GM18498 (cell line): ENCODE results near the gene HEATR3.

Experiments used
- ATAC-seq: cut with Tn5 transposase; IDR thresholded peaks from one replicate; pipeline ENCODE4 v1.9.1; 2021; ENCODE audit warnings: mild to moderate bottlenecking, moderate library complexity; ENCODE audit not compliant: unreplicated experiment

The HEATR3 gene, protein sequence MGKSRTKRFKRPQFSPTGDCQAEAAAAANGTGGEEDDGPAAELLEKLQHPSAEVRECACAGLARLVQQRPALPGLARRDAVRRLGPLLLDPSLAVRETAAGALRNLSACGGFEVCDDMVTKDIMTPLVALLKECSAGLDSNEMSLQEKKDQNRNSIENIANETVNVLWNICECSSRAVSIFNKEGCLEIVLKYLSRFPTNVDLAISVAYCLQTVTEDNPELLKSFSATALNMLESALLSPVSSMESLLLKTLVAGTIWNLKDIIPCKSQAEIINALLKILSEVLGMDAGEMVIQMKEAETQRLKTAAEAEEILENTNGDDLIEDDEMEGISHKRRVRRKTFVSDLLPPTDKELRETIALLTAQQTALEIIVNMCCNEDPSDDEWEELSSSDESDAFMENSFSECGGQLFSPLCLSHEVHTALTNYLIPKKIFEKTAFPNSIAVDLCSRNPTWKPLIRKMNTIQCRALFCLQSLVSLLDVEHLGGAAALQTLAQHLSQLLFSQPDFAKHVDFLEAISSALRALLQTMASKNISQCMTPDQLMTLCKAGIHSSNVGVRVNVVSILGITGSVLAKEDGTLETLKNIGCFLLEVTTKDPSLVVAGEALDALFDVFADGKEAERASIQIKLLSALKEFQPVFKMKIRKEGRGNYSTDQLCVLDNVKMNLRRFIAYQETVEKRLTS

DNA sequence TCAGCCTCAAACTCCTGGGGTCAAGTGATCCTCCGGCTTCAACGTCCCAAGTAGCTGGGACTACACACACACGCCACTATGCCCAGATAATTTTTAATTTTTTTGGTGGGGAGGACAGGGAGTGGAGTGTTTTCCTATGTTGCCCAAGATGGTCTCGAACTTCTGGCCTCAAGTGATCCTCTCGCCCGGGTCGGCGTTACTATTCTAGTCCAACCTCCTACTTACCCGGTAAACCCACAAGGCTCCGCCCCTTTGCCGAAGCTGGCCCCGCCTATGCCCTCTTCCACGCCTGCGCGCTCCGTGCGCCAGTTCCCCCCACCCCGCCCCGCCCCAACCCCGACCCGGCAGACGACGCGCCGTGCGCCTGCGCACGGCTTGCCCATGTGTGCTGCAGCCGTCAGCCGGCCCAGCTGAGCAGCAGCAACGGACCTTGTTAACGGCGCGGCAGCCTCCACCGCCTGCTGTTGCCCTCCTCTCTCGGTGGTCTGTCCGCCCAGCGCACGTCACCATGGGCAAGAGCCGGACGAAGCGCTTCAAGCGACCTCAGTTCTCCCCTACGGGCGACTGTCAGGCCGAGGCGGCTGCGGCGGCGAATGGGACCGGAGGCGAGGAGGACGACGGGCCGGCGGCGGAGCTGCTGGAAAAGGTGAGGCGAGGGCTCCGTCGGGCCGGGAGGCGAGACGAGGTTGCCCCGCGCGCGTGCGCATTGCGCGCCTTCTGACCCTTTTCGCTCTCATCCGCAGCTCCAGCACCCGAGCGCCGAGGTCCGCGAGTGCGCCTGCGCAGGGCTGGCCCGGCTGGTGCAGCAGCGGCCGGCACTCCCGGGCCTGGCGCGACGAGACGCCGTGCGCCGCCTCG lies at the start of gene HEATR3:
Gene HEATR3, plus strand, starts transcription at position 347 of the 858 bp plus-strand sequence. Its CDS starts 162 bp downstream, at position 509.
- peak; percentile 86 for ATAC-seq

DNA sequence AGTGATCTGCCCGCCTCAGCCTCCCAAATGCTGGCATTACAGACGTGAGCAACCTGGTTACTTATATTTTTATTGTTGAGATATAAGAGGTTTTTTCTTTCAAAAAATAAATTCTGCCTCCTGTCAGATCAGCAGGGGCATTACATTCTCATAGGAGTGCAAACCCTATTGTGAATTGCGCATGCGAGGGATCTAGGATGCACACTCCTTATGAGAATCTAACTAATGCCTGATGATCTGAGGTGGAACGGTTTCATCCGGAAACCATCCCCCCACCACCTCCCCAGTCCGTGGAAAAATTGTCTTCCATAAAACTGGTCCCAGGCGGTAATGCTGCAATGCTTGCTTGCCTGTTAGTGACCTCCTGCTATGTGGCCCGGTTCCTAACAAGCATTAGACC lies 48.2 kb upstream of the HEATR3 start:
- no peak for ATAC-seq

DNA sequence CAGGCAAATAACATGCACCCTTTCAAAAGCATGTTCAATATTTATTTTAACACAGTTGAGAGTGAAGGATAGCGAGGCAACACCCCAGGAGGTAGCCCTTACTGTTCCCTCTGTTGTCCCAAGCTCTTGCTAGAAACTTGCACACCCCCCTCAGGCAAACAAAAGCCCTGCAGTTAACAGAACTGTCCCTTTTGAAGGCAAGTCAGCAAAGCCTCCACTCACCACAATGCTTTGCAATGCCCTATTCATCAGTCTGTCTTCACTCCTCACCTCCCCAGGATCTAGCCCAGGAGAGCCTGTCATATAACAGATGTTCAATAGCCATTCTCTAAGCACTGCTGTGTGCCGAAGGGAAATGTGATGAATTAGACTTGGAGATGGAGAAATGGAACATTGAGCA lies 44.2 kb upstream of the HEATR3 start:
- no peak for ATAC-seq

DNA sequence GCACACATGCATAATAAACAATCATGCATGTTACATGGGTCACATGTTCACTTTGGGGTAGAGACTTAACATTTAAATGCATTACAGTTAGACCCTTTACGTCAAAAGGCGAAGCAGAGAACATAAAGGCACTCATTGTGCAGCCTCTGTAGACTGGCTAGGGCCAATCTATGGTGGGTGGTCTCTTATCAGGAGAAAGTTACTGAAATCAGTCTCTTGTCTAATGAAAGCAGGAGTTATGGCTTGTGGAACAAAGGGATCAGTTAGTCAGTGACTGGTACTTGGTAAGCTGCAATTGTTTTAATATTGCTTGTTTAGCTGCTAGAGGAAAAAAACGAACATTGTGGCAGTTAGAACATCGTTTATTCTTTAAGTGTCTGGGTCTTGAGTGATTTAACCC lies 42.1 kb upstream of the HEATR3 start:
- no peak for ATAC-seq

DNA sequence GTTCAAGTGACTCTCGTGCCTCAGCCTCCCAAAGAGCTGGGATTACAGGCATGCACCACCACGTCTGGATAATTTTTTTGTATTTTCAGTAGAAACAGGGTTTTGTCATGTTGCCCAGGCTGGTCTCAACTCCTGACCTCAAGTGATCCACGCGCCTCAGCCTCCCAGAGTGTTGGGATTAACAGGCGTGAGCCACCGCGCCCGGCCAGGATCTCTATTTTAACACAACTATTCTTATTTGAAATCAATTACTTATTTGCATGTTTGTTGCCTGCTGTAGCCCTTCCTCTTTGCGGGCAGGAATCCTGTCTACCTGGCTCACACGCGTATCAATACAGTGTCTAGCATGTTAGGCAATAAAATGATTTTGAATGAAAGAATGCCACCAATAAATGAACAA lies 41.6 kb upstream of the HEATR3 start:
- no peak for ATAC-seq

DNA sequence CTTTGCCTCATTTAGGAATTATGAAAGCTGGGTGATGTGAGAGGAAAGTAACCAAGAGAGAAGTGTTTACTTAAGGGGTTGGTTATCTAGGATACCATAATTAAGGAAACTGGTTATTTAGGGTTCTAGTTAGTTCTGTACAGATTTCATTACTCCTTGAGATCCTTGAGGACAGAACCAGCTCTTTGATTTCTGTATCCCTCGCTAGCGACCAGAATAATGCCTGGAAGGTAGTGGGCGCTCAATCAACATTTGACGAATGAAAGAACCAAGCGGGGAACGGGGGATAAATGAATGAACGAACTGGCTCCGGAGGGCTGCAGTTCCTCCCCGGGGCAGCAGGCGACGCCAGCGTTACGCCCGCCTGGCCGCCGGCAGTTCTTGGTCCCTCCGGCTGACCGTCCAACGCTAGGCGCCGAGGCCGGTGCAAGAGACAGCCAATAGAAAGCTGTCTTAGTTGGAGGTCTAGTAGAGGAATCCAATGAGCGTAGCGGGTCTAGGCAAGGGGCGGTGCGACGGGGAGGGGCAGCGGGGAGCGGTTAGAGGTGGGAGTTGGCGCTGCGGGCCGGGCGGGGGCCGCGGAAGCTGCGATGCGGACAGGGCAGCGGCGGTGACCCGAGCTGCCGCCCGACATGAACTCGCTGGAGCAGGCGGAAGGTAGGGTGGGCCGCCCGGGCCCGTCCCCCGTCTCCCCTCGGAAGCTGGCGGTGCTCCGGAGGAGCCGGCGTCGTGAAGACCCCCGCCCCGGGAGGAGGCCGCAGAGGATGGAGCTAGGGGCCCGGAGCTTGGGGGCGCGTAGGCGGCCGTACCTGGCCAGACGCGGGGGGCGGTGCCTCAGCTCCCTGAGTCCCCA lies 40.9 kb upstream of the HEATR3 start, which contains the start of gene CNEP1R1:
Gene CNEP1R1, plus strand, starts transcription at position 542 of the 853 bp plus-strand sequence. Its CDS starts 91 bp downstream, at position 633.
- peak; percentile 99 for ATAC-seq

DNA sequence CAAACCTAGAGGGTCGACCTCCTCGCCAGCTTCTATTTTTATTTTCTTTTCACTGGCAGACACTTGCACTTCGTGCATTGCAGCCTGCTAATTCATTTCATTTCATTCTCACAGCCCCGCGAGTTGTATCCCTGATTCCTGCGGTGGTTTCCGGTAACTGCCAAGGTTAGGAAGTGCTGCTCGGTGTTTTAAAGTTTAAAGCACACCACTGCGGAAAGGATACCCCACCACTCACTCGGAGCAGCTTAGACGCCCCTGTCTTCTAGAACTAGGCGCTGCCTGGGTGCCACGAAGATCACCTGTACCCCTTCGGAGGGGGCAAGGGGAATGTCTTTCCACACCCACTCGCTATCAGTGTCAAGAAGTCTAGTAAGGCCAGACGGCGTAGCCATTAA lies 40.2 kb upstream of the HEATR3 start:
- peak; percentile 14 for ATAC-seq

DNA sequence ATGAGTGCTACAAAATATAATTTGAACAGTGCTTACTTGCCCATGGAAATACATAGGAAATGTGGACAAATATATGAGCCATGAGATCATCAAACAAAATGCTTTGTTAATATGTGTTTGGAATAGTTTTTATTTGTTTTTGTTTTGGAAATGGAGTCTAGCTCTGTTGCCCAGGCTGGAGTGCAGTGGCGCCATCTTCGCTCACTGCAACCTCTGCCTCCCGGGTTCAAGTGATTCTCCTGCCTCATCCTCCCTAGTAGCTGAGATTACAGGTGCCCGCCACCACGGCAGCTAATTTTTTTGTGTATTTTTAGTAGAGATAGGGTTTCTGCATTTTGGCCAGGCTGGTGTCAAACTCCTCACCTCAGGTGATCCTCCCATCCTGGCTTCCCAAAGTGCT lies 37.9 kb upstream of the HEATR3 start:
- no peak for ATAC-seq

DNA sequence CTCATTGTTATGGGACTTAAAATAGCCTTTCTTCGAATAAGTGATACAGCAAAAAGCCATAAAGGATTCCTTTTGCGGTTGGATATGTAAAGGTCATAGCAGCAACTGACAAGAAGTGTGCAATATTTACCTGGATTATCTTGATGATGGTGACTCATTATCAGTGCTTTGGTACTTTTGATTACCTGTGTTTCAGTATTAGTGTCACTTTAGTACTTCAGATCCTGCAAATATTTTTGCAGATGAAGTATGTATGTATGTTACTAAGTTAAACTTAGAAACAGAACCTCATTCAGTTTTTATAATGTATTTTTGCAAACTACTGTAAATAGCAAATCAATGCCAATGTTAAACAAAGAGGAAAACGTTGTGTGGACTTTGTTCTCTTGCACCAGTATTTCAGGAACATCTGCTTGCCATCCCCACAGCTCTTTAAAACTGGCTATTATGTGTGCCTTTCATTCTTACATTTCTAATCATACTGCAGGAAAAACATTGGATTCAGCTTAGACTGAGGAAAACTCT lies 30.2 kb upstream of the HEATR3 start:
- ATAC-seq, result no peak

DNA sequence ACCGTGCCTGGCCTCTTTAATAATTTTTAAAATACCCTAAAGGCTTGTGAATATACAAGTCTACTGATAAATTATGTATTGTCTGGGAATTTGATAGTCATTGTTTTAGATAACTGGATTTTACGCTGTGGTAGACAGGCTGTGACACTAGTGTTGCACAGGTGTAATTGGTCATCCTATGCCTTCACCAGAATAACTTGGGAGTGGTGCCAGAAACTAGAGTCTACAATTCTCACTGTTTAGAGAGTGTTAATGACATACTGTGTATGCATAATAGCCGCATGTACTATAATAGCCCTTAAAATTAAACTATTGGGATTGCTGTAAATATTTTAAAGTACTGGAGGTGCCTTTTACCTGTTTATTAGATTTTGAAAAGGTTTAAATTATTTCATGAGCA lies 29.3 kb upstream of the HEATR3 start:
- ATAC-seq, result no peak

DNA sequence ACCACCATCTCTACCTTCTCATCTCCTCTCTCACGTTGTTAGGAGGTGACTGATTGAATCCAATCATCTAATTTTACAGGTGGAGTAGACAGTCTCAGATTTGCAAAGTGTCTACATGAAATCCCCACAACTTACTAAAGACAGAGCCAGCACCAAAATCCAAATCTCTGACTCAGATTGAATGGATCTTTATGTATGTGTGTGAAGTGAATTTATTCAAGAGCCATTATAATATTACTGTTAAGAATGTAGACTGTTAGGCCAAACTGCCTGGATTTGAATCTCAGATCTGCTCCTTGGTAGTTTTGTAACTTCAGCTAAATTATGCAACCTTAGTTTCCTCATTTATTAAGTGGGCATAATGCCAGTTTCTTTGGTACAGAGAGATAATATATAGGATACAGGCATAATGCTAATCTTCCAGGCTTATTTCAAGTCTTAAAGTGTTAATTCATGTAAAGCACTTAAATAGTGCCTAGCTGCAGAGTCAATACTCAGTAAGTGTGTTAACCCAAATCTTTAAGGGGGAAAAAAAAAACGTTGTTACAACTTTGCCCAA lies 28.0 kb upstream of the HEATR3 start:
- ATAC-seq, result no peak

DNA sequence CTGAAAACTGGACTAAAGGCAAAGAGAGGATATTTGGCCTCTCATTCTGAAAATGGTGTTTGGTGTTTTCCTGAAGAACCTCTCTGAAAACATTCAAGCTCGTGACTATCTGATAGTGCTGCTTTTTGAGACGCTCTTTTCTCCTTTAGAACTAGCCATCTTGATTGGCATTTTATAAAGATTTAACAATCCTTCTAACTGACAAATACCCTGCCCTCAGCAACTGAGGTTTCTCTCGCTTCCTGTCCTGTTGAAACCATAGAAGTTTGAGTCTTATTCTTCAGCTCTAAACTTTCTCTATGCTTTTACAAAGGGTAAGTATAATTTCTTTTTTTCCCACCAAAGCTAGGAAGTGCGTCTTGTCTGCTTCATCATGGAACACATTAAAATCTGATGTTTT lies 27.5 kb upstream of the HEATR3 start:
- ATAC-seq, result no peak

DNA sequence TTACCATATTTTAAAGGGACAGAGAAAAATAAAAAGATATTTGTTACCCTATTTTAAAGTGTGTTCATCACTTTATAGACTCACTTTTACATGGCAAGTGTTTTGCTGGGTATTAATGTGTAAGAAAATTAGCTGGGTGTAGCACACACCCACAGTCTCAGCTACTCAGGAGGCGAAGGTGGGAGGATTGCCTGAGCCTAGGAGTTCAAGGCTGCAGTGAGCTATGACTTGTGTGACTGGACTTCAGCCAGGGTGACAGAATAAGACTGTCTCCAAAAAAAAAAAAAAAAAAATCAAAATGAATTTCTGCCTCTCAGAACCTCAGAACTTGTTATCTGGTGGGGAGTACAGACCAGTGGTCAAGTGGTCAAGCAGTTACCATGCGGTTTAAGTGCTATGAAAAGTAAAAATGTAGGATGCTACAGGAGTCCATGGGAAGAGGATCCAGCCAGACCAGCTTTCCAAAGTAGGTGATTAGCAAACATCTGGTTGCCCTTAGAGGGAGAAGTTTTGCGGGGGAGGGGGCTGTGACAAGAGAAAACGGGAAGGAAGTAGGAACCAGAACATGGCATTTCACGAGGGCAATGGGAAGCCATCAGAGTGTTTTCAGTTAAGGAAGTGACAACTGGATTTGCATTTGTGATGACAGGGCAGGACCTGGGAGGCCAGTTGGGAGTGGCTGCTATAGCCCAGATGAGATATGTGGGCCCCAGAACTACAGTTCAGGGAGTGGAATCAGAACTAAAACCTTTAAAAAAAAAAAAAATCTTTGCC lies 26.8 kb upstream of the HEATR3 start:
- no peak for ATAC-seq

DNA sequence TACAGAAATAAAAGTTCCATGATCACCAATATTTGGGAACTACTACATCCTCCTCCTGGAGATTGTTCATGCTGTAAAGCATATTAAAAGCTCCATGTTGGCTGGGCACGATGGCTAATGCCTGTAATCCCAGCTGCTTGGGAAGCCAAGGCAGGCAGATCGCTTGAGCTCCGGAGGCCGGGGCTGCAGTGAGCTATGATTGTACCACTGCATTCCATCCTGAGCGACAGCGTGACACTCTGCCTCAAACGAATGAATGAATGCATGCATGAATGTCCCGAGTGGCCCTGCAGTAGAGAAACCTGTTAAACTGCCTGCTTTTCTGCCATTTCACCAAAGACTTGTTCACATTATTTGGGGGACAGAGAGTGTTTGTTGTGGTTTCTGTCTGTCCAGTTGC lies 25.8 kb upstream of the HEATR3 start:
- no peak for ATAC-seq

DNA sequence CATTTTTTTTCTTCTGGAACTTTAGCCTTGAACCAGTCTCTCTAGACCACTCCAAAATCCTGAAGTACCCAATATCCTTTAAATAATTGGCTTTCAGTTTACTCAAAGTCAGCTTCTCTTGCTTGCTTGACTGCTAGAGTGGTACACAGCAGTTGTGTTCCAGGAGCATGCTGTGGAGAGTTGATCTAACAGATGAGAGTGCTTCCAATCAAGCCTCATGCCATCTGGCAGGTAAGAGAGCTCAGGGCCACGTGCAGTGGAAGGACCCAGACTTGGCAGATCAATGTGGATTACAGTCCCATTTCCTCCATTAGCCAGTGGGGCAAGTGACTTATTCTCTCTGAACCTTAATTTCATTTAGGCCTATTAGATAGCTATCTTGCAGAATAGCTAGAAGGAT lies 25.1 kb upstream of the HEATR3 start:
- ATAC-seq, result no peak

DNA sequence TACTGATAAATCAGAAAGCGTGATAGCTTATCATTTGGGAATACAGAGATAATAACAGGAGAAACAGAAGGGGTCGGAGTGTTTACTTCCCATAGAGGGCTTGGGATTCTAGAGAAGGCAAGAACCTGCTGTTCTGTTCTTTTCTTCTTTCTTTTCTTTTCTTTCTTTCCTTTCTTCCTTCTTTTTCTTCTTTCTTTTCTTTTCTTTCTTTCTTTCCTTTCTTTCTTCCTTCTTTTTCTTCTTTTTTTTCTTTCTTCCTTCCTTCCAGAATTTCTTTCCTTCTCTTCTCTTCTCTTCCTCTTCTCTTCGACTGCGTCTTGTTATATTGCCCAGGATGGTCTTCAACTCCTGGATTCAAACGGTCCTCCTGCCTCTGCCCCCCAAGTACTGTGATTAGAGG lies 22.4 kb upstream of the HEATR3 start:
- ATAC-seq, result no peak

DNA sequence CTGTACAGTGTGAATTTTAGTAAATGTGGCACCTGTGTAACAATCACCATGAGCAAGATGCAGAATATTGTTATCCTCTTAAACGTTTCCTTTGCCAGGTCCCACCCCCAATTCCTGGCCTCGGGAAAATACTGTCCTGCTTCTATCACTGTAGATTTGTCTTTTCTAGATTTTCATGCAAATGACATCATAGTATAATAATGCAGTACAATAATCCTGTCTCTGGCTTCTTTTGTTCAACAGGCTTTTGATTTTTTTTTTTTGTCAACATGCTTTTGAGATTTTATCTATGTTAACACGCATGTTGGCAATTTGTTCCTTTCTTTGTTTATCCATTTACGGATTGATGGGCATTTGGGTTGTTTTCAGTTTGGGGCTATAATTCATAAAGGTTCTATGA lies 20.4 kb upstream of the HEATR3 start:
- no peak for ATAC-seq

DNA sequence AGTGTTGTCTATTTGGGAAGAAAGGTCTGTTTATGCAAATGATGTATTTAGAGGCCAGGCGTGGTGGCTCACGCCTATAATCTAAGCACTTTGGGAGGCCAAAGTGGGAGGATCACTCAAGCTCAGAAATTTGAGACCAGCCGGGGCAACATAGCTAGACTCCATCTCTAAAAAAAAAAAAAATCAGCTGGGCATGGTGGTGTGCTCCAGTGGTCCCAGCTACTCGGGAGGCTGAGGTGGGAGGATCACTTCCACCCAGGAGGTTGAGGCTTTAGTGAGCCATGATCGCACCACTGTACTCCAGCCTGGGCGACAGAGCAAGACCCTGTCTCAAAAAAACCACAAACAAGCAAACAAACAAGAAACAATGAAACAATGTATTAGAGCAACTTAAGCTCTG lies 18.9 kb upstream of the HEATR3 start:
- no peak for ATAC-seq

DNA sequence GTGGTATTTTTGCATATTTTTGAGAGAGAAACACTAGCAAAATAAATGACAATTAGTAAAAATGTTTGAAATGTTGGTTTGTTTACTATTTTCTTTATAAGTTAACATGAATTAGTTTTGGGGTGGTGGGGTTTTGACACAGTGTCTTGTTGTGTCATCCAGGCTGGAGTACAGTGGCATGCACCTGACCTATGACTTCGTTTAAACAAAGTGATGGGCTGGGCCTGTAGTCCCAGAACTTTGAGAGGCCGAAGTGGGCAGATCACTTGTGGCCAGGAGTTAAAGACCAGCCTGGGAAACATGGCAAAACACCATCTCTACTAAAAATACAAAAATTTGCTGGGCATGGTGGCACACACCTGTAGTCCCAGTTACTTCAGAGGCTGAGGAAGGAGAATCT lies 17.9 kb upstream of the HEATR3 start:
- ATAC-seq, result no peak
